Neural cell (in vitro differentiated cells): ENCODE data around the gene NLRP3.
"Not testable (repeated sequence)": the region's sequence is repeated elsewhere in the genome, so short reads cannot be mapped to it uniquely, and the experiment has no call there.

ENCODE experiments used
- EP300 ChIP-seq: fragments of 450-650 bp; conservative IDR thresholded peaks from 2 replicates; pipeline ENCODE4 v1.6.1; 2014; ENCODE audit warnings: antibody characterized with exemption, mild to moderate bottlenecking, moderate library complexity; ENCODE audit not compliant: poor library complexity, severe bottlenecking
- EZH2 ChIP-seq: fragments of 200-600, 300-800 bp; shearing (Covaris generic), sonication (generic); IDR thresholded peaks from 2 replicates; pipeline ENCODE4 v1.6.1; 2014; ENCODE audit warnings: antibody characterized with exemption, low read length, borderline replicate concordance, mild to moderate bottlenecking; ENCODE audit not compliant: insufficient read depth, poor library complexity, severe bottlenecking
- MXI1 ChIP-seq: fragments of 450-650 bp; conservative IDR thresholded peaks from 2 replicates; pipeline ENCODE4 v1.6.1; 2014; ENCODE audit warnings: antibody characterized with exemption, mild to moderate bottlenecking; ENCODE audit not compliant: poor library complexity, severe bottlenecking
- POLR2AphosphoS5 ChIP-seq: IDR thresholded peaks from 2 replicates; pipeline ENCODE4 v1.6.1; 2012
- RAD21 ChIP-seq: fragments of 450-650 bp; conservative IDR thresholded peaks from 2 replicates; pipeline ENCODE4 v1.6.1; 2014; ENCODE audit warnings: antibody characterized with exemption, mild to moderate bottlenecking, moderate library complexity
- SMC3 ChIP-seq: fragments of 450-650 bp; conservative IDR thresholded peaks from 2 replicates; pipeline ENCODE4 v1.6.1; 2014; ENCODE audit warnings: antibody characterized with exemption, mild to moderate bottlenecking, moderate library complexity; ENCODE audit not compliant: poor library complexity
- TAF1 ChIP-seq: IDR thresholded peaks from 2 replicates; pipeline ENCODE4 v1.6.1; 2012; ENCODE audit warnings: low read depth
- TF ChIP-seq, protein P1 (sequence below): fragments of 450-650 bp; IDR thresholded peaks from 2 replicates; pipeline ENCODE4 v1.5.1; 2014; ENCODE audit warnings: antibody characterized with exemption, mild to moderate bottlenecking, moderate library complexity; ENCODE audit not compliant: poor library complexity, severe bottlenecking
- TF ChIP-seq, protein P2 (sequence below): IDR thresholded peaks from 2 replicates; pipeline ENCODE4 v1.6.1; 2012; ENCODE audit warnings: borderline replicate concordance

DNA sequence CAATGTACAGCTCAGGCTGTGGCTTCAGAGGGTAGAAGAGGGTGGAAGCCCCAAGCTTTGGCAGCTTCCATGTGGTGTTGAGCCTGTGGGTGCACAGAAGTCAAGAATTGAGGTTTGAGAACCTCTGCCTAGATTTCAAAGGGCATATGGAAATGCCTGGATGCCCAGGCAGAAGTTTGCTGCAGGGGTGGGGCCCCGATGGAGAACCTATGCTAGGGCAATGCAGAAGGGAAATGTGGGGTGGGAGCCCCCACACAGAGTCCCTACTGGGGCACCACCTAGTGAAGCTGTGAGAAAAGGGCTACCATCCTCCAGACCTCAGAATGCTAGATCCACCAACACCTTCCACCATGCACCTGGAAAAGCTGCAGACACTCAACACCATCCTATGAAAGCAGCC, 49.6 kb upstream of the NLRP3 start:
- TF ChIP-seq POLR2AphosphoS5, EZH2, TAF1, SMC3, EP300, RAD21, MXI1: not testable (repeated sequence)
- TF ChIP-seq, protein P1, sequence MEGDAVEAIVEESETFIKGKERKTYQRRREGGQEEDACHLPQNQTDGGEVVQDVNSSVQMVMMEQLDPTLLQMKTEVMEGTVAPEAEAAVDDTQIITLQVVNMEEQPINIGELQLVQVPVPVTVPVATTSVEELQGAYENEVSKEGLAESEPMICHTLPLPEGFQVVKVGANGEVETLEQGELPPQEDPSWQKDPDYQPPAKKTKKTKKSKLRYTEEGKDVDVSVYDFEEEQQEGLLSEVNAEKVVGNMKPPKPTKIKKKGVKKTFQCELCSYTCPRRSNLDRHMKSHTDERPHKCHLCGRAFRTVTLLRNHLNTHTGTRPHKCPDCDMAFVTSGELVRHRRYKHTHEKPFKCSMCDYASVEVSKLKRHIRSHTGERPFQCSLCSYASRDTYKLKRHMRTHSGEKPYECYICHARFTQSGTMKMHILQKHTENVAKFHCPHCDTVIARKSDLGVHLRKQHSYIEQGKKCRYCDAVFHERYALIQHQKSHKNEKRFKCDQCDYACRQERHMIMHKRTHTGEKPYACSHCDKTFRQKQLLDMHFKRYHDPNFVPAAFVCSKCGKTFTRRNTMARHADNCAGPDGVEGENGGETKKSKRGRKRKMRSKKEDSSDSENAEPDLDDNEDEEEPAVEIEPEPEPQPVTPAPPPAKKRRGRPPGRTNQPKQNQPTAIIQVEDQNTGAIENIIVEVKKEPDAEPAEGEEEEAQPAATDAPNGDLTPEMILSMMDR: not testable (repeated sequence)
- TF ChIP-seq, protein P2, sequence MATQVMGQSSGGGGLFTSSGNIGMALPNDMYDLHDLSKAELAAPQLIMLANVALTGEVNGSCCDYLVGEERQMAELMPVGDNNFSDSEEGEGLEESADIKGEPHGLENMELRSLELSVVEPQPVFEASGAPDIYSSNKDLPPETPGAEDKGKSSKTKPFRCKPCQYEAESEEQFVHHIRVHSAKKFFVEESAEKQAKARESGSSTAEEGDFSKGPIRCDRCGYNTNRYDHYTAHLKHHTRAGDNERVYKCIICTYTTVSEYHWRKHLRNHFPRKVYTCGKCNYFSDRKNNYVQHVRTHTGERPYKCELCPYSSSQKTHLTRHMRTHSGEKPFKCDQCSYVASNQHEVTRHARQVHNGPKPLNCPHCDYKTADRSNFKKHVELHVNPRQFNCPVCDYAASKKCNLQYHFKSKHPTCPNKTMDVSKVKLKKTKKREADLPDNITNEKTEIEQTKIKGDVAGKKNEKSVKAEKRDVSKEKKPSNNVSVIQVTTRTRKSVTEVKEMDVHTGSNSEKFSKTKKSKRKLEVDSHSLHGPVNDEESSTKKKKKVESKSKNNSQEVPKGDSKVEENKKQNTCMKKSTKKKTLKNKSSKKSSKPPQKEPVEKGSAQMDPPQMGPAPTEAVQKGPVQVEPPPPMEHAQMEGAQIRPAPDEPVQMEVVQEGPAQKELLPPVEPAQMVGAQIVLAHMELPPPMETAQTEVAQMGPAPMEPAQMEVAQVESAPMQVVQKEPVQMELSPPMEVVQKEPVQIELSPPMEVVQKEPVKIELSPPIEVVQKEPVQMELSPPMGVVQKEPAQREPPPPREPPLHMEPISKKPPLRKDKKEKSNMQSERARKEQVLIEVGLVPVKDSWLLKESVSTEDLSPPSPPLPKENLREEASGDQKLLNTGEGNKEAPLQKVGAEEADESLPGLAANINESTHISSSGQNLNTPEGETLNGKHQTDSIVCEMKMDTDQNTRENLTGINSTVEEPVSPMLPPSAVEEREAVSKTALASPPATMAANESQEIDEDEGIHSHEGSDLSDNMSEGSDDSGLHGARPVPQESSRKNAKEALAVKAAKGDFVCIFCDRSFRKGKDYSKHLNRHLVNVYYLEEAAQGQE: not testable (repeated sequence)
